ENCODE measurements around the gene ABCF1.
A peak's percentile ranks its signal among the peaks of the same experiment; 100 is the strongest.

ABCF1 gene

GRCh38 chr6:30572148-30572547 lies 906 bp downstream of the ABCF1 start:
- no peak for TF ChIP-seq CTCF (IDR thresholded peaks at IDR 0.05; ENCODE audit: insufficient read depth, low read length, missing control alignments)
- H3K4me3 ChIP-seq (ENCODE audit: low read depth, low read length), result peak overlapping the region; percentile 98
- ChIA-PET CTCF (interaction anchor here (0.6 kb wide), 1 partner anchor 89 kb away, joined by 3 read pairs; no protein-coding TSS in a partner anchor), POLR2A (no interaction called here)
- no peak for DNase-seq (ENCODE audit: low read depth, low spot score)

GRCh38 chr6:30573113-30573512 lies 1.9 kb downstream of the ABCF1 start:
- ChIA-PET CTCF (interaction anchor here (1.0 to 1.4 kb wide), 4 partner anchors 13 to 32 kb away, joined by 3 to 8 read pairs (median 6); no protein-coding TSS in a partner anchor), POLR2A (no interaction called here)
- no peak overlapping the region for H3K4me3 ChIP-seq (ENCODE audit: low read depth, low read length)
- TF ChIP-seq CTCF (IDR thresholded peaks at IDR 0.05; ENCODE audit: insufficient read depth, low read length, missing control alignments), result no peak
- no peak for DNase-seq (ENCODE audit: low read depth, low spot score)

GRCh38 chr6:30578051-30578450 lies 6.8 kb downstream of the ABCF1 start:
- ChIA-PET POLR2A (interaction anchor here (1.0 to 1.4 kb wide), 2 partner anchors 19 to 20 kb away, joined by 3 to 4 read pairs; no protein-coding TSS in a partner anchor), CTCF (interaction anchor here (1.0 to 1.4 kb wide), 2 partner anchors 19 to 101 kb away, joined by 4 to 6 read pairs; no protein-coding TSS in a partner anchor)
- TF ChIP-seq CTCF (IDR thresholded peaks at IDR 0.05; ENCODE audit: insufficient read depth, low read length, missing control alignments), result no peak
- no peak overlapping the region for H3K4me3 ChIP-seq (ENCODE audit: low read depth, low read length)
- no peak for DNase-seq (ENCODE audit: low read depth, low spot score)

GRCh38 chr6:30583921-30584320 lies 12.7 kb downstream of the ABCF1 start:
- no peak for DNase-seq (ENCODE audit: low read depth, low spot score)
- POLR2A ChIA-PET, result interaction anchor here (1.1 kb wide), 1 partner anchor 29 kb away, joined by 3 read pairs; no protein-coding TSS in a partner anchor
- CTCF ChIA-PET, result interaction anchor here (0.7 to 0.8 kb wide), 2 partner anchors 13 to 14 kb away, joined by 3 to 4 read pairs; no protein-coding TSS in a partner anchor
- H3K4me3 ChIP-seq (ENCODE audit: low read depth, low read length), result no peak overlapping the region
- no peak for TF ChIP-seq CTCF (IDR thresholded peaks at IDR 0.05; ENCODE audit: insufficient read depth, low read length, missing control alignments)

GRCh38 chr6:30589754-30590358 lies 18.6 kb downstream of the ABCF1 start:
- TF ChIP-seq CTCF (IDR thresholded peaks at IDR 0.05; ENCODE audit: insufficient read depth, low read length, missing control alignments), result no peak
- no peak for DNase-seq (ENCODE audit: low read depth, low spot score)
- ChIA-PET POLR2A (interaction anchor here (1.4 kb wide), 1 partner anchor 16 kb away, joined by 3 read pairs; no protein-coding TSS in a partner anchor), CTCF (interaction anchor here (1.0 to 6.9 kb wide), 4 partner anchors 8 to 107 kb away, joined by 3 to 64 read pairs (median 17); no protein-coding TSS in a partner anchor)
- H3K4me3 ChIP-seq (ENCODE audit: low read depth, low read length), result no peak overlapping the region

- no peak for DNase-seq (ENCODE audit: low read depth, low spot score)
- POLR2A ChIA-PET, result interaction anchor here (0.8 to 1.4 kb wide), 3 partner anchors 12 to 20 kb away, joined by 3 to 4 read pairs (median 3); no protein-coding TSS in a partner anchor
- TF ChIP-seq CTCF (IDR thresholded peaks at IDR 0.05; ENCODE audit: insufficient read depth, low read length, missing control alignments), result no peak
- CTCF ChIA-PET, result interaction anchor here (0.7 to 6.9 kb wide), 6 partner anchors 8 to 108 kb away, joined by 3 to 64 read pairs (median 4); no protein-coding TSS in a partner anchor
- H3K4me3 ChIP-seq (ENCODE audit: low read depth, low read length), result no peak overlapping the region
Observed at GRCh38 chr6:30590509-30590908, 19.3 kb downstream of the ABCF1 start.

Data from AG04449 (cell line).